Esophagus muscularis mucosa (tissue), 4 donors: Measurements from ENCODE around the gene ODF4. TPM values are rescaled to one million over a fixed set of nuclear protein-coding genes. Genes with fewer than 3 reads are reported as not detected.

Experiments used
- DNase-seq: peaks from one replicate; pipeline ENCODE4 v3.0.0-alpha.2; 2017; ENCODE audit errors: extremely low spot score
- H3K27ac ChIP-seq, 4 donors: fragments of 200-600 bp; sonication (generic); replicated peaks in 1 of 4; 1 replicate in 3 of 4; 2 replicates in 1 of 4; pipeline ENCODE4 v1.5.1; 2016 to 2019; ENCODE audit warnings: mild to moderate bottlenecking in 1 of 4
- H3K27me3 ChIP-seq, 4 donors: fragments of 200-600 bp; sonication (generic); one replicate each; pipeline versions ENCODE4 v1.5.1 to v1.6.0; 2016 to 2019
- H3K36me3 ChIP-seq, 4 donors: fragments of 200-600 bp; sonication (generic); one replicate each; pipeline ENCODE4 v1.5.1; 2016 to 2019
- H3K4me1 ChIP-seq, 4 donors: fragments of 200-600 bp; sonication (generic); one replicate each; pipeline ENCODE4 v1.5.1; 2016 to 2019
- H3K4me3 ChIP-seq, 4 donors: fragments of 200-600 bp; sonication (generic); 1 replicate in 2 of 4; 2 replicates in 2 of 4; pipeline ENCODE4 v1.5.1; 2016 to 2019; ENCODE audit warnings: mild to moderate bottlenecking in 4 of 4, moderate library complexity in 1 of 4
- H3K9me3 ChIP-seq, 4 donors: fragments of 200-600 bp; sonication (generic); 1 replicate in 3 of 4; 2 replicates in 1 of 4; pipeline ENCODE4 v1.5.1; 2016 to 2019
- EP300 ChIP-seq: sonication (generic); formaldehyde crosslinking; IDR thresholded peaks from one replicate; pipeline ENCODE4 v1.6.1; 2017; ENCODE audit warnings: antibody characterized with exemption
- POLR2A ChIP-seq: fragments of 450-650 bp; IDR thresholded peaks from one replicate; pipeline ENCODE4 v1.6.1; 2017; ENCODE audit warnings: antibody characterized with exemption, moderate library complexity, mild to moderate bottlenecking, low read depth
- POLR2AphosphoS5 ChIP-seq, 2 donors: sonication (generic); formaldehyde crosslinking; IDR thresholded peaks; one replicate each; pipeline ENCODE4 v1.6.1; 2017; ENCODE audit warnings: antibody characterized with exemption in 2 of 2
- WGBS: methylation state at CpG from one replicate; pipeline ENCODE4 v1.1.5; 2018; 5-methylcytosine and 5-hydroxymethylcytosine counted together
- intact Hi-C: fragments of 100-400 bp; cut with DNase I; formaldehyde crosslinking; loops from one replicate; pipeline ENCODE4 v1.15.1; 2023
- total RNA-seq, 4 donors: library from RNA; depleted of rRNA; stranded (reverse); fragments of >200 nt; gene quantifications; one replicate each; pipeline versions ENCODE4 v1.1.0 to v1.2.1, GENCODE V29; 2016
- TF ChIP-seq, protein P1 (sequence below), 3 experiments: fragments of 200-600 bp in 2 of 3; fragments of 450-650 bp in 1 of 3; sonication (generic) in 2 of 3; IDR thresholded peaks; one replicate each; pipeline ENCODE4 v1.5.1; 2017 to 2019; ENCODE audit warnings: antibody characterized with exemption in 3 of 3, mild to moderate bottlenecking in 2 of 3, moderate library complexity in 1 of 3

Gene ODF4
- total RNA-seq, 4 donors from 2014 or later: not detected

DNA sequence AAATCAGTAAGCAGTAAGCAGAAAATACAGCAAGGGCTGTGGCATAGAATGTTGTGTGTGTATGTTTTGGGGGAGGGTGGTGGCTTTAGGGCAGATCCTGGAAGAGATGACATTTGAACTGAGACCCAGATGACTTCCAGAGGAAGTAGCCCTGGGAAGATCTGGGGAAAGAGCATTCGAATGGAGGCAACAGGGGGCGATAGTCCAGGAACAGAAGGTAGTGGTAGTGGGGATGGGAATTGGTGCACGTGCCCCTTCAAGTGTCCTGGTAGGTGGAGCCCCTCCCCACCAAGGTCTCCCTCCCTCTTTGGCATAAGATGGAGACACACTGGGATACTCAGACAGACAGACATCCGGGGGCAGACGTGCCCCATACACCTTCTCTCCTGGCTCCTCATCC, 15.5 kb upstream of the ODF4 start:
- H3K36me3 ChIP-seq: peaks cover 0 to 12% (median under 1%) of the 10 kb centered on the region in 4 donors
- H3K4me3 ChIP-seq: no peak overlapping the region
- H3K27me3 ChIP-seq: peaks cover 0 to 42% (median 6%) of the 10 kb centered on the region in 4 donors
- DNase-seq: no peak
- H3K9me3 ChIP-seq: no peaks in the 10 kb centered on the region
- H3K27ac ChIP-seq: no peak overlapping the region
- H3K4me1 ChIP-seq: peaks cover 10 to 23% (median 19%) of the 10 kb centered on the region in 4 donors
- WGBS: 65% methylated on average over 5 of the region's 5 CpGs
- intact Hi-C loops: no loop called here
- TF ChIP-seq EP300 (no peak), POLR2A (no peak), POLR2AphosphoS5 (IDR thresholded peaks at IDR 0.05) (no peak)
- TF ChIP-seq, protein P1, sequence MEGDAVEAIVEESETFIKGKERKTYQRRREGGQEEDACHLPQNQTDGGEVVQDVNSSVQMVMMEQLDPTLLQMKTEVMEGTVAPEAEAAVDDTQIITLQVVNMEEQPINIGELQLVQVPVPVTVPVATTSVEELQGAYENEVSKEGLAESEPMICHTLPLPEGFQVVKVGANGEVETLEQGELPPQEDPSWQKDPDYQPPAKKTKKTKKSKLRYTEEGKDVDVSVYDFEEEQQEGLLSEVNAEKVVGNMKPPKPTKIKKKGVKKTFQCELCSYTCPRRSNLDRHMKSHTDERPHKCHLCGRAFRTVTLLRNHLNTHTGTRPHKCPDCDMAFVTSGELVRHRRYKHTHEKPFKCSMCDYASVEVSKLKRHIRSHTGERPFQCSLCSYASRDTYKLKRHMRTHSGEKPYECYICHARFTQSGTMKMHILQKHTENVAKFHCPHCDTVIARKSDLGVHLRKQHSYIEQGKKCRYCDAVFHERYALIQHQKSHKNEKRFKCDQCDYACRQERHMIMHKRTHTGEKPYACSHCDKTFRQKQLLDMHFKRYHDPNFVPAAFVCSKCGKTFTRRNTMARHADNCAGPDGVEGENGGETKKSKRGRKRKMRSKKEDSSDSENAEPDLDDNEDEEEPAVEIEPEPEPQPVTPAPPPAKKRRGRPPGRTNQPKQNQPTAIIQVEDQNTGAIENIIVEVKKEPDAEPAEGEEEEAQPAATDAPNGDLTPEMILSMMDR (IDR thresholded peaks at IDR 0.05): no peak

DNA sequence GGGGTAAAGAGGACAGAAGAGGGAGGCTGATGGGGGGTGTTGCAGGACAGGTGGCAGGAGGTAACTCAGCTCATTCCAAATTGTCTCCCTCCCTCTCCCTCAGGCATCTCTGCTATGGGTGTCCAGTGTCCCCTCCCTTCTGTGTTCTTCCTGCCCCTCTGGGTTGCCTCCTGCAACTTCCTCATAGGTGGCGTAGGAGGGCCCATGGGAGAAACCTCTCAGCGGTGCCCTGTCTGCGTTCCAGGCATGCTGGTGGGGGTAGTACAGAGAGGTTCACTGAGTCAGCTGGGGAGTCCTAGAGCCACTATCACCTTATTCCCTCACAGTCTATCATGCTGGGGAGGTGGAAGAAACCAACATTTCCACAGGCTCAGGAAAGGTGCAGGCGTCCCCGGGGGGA, 14.7 kb upstream of the ODF4 start:
- peaks cover 0 to 42% (median 6%) of the 10 kb centered on the region in 4 donors for H3K27me3 ChIP-seq
- no peak for TF ChIP-seq POLR2A
- TF ChIP-seq, protein P1 (IDR thresholded peaks at IDR 0.05): no peak
- no peak for TF ChIP-seq POLR2AphosphoS5 (IDR thresholded peaks at IDR 0.05)
- no peak for TF ChIP-seq EP300
- DNase-seq: no peak
- peaks cover 0 to 6% (median 0%) of the 10 kb centered on the region in 4 donors for H3K36me3 ChIP-seq
- no peak overlapping the region for H3K27ac ChIP-seq
- H3K4me3 ChIP-seq: no peak overlapping the region
- peaks cover 10 to 23% (median 19%) of the 10 kb centered on the region in 4 donors for H3K4me1 ChIP-seq
- WGBS: 80% methylated on average over 4 of the region's 5 CpGs
- intact Hi-C loops: no loop called here
- no peaks in the 10 kb centered on the region for H3K9me3 ChIP-seq

DNA sequence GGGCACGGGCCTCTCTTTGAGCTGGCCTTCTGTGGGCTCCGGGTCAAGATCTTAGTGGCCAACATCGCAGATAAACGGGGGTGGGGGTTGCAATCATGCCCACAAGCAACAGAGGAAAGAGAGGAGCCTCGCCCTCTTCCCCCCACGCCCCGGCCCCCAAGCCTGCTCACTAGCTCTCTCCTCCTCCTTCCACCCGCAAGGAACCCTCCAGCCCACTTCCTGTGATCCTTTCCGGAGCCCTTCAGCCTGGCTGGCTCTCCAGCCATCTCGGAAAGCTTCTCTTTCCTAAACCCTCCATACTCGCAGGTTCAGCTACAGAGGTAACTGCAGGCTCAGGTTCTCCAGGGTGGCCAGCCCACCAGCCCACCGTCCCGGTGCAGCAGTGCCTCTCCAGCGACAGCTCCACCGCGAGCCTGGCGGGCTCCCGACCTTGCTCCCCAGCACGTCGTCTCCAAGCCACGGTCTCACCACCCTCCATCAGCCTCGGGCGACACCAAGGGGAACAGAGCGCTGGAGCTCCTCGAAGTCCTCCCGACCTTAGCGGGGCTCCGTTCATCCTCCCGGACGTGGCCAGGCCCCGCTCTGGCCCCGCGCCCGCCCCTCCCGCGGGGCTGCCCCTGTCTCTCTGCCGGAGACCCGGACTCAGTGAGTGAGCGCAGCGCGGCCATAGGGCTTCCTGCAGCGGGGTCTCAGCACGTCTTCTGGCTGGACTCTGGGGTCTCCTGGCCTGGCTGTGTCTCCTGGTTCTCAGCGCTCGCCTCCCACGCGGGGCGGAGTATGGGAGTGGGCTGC, 12.9 kb upstream of the ODF4 start:
- DNase-seq: no peak
- Histone ChIP-seq H3K27ac (peak overlapping the region in 3 of 4 donors; percentile 61 to 69 (median 64)), H3K4me3 (peak overlapping the region; percentile 51 to 62 (median 57)), H3K36me3 (no peaks in the 10 kb centered on the region), H3K27me3 (peaks cover 0 to 42% (median 6%) of the 10 kb centered on the region in 4 donors), H3K4me1 (peaks cover 10 to 23% (median 19%) of the 10 kb centered on the region in 4 donors), H3K9me3 (no peaks in the 10 kb centered on the region)
- intact Hi-C loops: no loop called here
- TF ChIP-seq POLR2AphosphoS5 (IDR thresholded peaks at IDR 0.05) (no peak), POLR2A (no peak), EP300 (no peak)
- TF ChIP-seq, protein P1 (IDR thresholded peaks at IDR 0.05): no peak
- 24% methylated on average over 13 of the region's 48 CpGs for WGBS

DNA sequence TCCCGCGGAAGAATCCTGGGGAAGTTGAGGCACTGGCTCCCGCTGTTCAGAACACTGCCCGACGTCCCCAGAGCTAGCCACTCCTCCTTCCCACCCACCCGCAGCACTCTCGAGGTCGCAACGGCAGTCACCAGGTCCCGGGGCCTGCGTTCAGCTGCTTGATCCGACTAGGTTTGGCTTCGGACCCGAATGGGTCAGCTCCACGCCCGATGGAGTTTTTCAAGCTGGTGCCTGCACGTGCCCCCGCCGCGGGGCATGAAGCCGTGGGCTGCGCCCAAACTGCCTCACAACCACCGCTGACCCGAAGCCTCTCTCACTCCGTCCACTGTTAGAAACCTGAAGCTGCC, 12.4 kb upstream of the ODF4 start:
- H3K4me1 ChIP-seq: peaks cover 10 to 23% (median 19%) of the 10 kb centered on the region in 4 donors
- TF ChIP-seq, protein P1 (IDR thresholded peaks at IDR 0.05): no peak
- H3K27ac ChIP-seq: peak overlapping the region in 3 of 4 donors; percentile 61 to 69 (median 64)
- peak overlapping the region; percentile 51 to 62 (median 57) for H3K4me3 ChIP-seq
- H3K27me3 ChIP-seq: peaks cover 0 to 42% (median 6%) of the 10 kb centered on the region in 4 donors
- intact Hi-C loops: no loop called here
- WGBS: 53% methylated on average over 6 of the region's 25 CpGs
- no peaks in the 10 kb centered on the region for H3K36me3 ChIP-seq
- H3K9me3 ChIP-seq: no peaks in the 10 kb centered on the region
- DNase-seq: no peak

DNA sequence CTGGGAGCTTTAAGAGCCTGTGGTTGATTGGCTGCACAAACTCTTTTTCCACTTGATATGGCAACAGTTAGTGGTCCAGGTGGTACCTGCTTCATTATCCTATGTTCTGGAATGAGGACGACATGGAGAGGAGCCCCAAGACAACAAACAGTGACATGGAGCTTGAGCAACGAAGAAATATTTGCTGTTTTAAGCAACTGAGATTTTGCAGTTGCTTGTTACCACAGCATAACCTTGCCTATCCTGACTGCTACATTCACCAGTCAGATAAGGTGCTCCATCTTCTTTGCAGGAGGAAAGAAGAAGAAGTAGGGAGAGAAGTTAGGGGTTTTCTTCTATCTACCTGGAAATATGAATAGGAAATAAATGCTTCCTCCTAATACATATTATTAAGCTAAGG, 7.5 kb upstream of the ODF4 start:
- Histone ChIP-seq H3K4me3 (no peak overlapping the region), H3K4me1 (peaks cover 3 to 5% (median 4%) of the 10 kb centered on the region in 4 donors), H3K27ac (no peak overlapping the region), H3K36me3 (no peaks in the 10 kb centered on the region), H3K27me3 (peaks cover 0 to 12% (median 3%) of the 10 kb centered on the region in 4 donors), H3K9me3 (no peaks in the 10 kb centered on the region)
- no peak for DNase-seq
- TF ChIP-seq POLR2AphosphoS5 (IDR thresholded peaks at IDR 0.05) (no peak), EP300 (no peak), POLR2A (no peak)
- TF ChIP-seq, protein P1 (IDR thresholded peaks at IDR 0.05): no peak
- intact Hi-C loops: no loop called here
- WGBS: 79% methylated on average over 2 of the region's 2 CpGs
